Nephron progenitor cell (in vitro differentiated cells): ENCODE results near the gene C1D.

Source experiments
- DNase-seq: peaks from one replicate; pipeline ENCODE4 v3.0.0; 2021
- H3K27ac Mint-ChIP-seq: 2 replicates; pipeline ENCODE4 v1.8.0; 2021; ENCODE audit warnings: mild to moderate bottlenecking, moderate library complexity, mixed read lengths
- H3K27me3 Mint-ChIP-seq: 2 replicates; pipeline ENCODE4 v1.8.0; 2021; ENCODE audit warnings: mild to moderate bottlenecking, low read depth, mixed read lengths; ENCODE audit not compliant: poor library complexity
- H3K36me3 Mint-ChIP-seq: 2 replicates; pipeline ENCODE4 v1.8.0; 2021; ENCODE audit warnings: low read depth, mixed read lengths
- H3K4me1 Mint-ChIP-seq: 2 replicates; pipeline ENCODE4 v1.8.0; 2021; ENCODE audit warnings: mixed read lengths
- H3K4me3 Mint-ChIP-seq: 2 replicates; pipeline ENCODE4 v1.8.0; 2021; ENCODE audit warnings: mild to moderate bottlenecking, moderate library complexity, mixed read lengths
- H3K9me3 Mint-ChIP-seq: 2 replicates; pipeline ENCODE4 v1.8.0; 2021; ENCODE audit warnings: mild to moderate bottlenecking, moderate library complexity, mixed read lengths
- CTCF ChIP-seq: fragments of 200-600 bp; sonication (generic); IDR thresholded peaks from 2 replicates; pipeline ENCODE4 v1.5.0; 2021; ENCODE audit warnings: antibody characterized with exemption

C1D gene

GRCh38 chr2:68103709-68104055 lies 40.9 kb upstream of the C1D start:
- TF ChIP-seq CTCF = no peak
- Mint-ChIP-seq H3K4me1 (peaks cover 5% of the 10 kb centered on the region), H3K36me3 (peaks cover 12% of the 10 kb centered on the region), H3K9me3 (peaks cover 21% of the 10 kb centered on the region), H3K27me3 (peaks cover 7% of the 10 kb centered on the region), H3K27ac (no peak overlapping the region), H3K4me3 (no peak overlapping the region)
- no peak for DNase-seq

DNA sequence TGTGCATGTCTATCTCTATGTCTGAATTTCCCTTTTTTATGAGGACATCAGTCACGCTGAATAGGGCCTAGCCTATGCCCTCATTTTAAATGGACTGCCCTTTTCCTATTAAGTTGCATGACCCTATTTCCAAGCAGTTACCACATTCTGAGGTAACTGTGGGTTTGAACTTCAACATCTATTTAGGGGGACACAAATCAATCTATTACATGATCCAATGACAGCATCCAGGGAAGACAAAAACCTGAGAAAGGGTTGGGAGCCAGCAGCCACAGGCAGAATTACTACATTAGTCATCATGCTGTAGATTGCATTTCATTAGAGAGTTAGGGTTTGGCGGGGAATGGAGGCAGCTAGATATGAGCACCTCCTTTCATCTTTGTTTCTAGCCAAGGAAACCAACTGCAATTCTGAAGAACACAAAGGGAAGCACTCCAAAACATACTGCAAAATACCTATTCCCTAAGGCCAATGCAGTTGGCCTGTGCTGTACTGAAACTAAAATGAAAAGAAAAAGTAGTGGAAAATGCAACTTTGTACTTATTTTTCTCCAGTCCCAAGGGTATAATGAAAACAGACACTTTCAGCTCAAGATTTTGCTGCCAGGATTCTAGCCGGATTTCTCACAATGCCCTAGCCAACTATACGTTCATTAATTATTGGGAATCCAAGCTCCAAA lies 40.4 kb upstream of the C1D start:
- DNase-seq = no peak
- Mint-ChIP-seq H3K4me3 (no peak overlapping the region), H3K27me3 (peaks cover 7% of the 10 kb centered on the region), H3K9me3 (peaks cover 21% of the 10 kb centered on the region), H3K36me3 (peaks cover 12% of the 10 kb centered on the region), H3K4me1 (peaks cover 5% of the 10 kb centered on the region), H3K27ac (no peak overlapping the region)
- TF ChIP-seq CTCF = no peak

- Mint-ChIP-seq H3K27me3 (peaks cover 9% of the 10 kb centered on the region), H3K36me3 (no peaks in the 10 kb centered on the region), H3K9me3 (peaks cover 6% of the 10 kb centered on the region), H3K27ac (no peak overlapping the region), H3K4me3 (no peak overlapping the region), H3K4me1 (peaks cover 5% of the 10 kb centered on the region)
- no peak for TF ChIP-seq CTCF
- no peak for DNase-seq
Measured at GRCh38 chr2:68100189-68100588, 37.4 kb upstream of the C1D start.

DNA sequence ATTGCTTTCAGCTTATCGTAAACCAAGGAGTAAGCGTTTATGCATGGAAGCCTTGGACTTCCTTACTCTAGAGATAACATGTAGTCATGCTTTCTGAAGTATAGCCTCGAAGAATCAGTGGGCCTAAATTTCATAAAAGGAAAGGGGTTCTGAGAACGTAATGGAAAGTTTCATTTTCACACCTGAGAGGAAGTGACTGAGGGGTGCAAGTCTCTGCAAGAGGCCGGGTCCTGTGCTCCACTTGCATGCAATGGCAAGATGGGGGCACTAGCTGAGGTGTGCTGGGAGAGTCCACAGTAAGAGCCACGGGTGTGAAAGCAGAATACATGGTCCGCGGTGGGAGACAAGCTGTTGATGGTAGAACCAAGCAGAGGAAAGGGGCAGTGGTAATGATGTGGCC lies 36.5 kb upstream of the C1D start:
- Mint-ChIP-seq H3K36me3 (no peaks in the 10 kb centered on the region), H3K4me1 (peaks cover 5% of the 10 kb centered on the region), H3K27ac (no peak overlapping the region), H3K27me3 (peaks cover 18% of the 10 kb centered on the region), H3K9me3 (no peaks in the 10 kb centered on the region), H3K4me3 (no peak overlapping the region)
- no peak for DNase-seq
- TF ChIP-seq CTCF = no peak

- Mint-ChIP-seq H3K36me3 (no peaks in the 10 kb centered on the region), H3K4me1 (peaks cover 5% of the 10 kb centered on the region), H3K4me3 (no peak overlapping the region), H3K27me3 (peaks cover 22% of the 10 kb centered on the region), H3K9me3 (no peaks in the 10 kb centered on the region), H3K27ac (no peak overlapping the region)
- DNase-seq = no peak
- no peak for TF ChIP-seq CTCF
Measured at GRCh38 chr2:68098291-68098797, 35.5 kb upstream of the C1D start.

- no peaks in the 10 kb centered on the region for H3K36me3 Mint-ChIP-seq
- peaks cover 22% of the 10 kb centered on the region for H3K27me3 Mint-ChIP-seq
- H3K4me3 Mint-ChIP-seq = no peak overlapping the region
- no peaks in the 10 kb centered on the region for H3K9me3 Mint-ChIP-seq
- no peak for DNase-seq
- H3K27ac Mint-ChIP-seq = no peak overlapping the region
- peaks cover 4% of the 10 kb centered on the region for H3K4me1 Mint-ChIP-seq
- TF ChIP-seq CTCF = no peak
Measured at GRCh38 chr2:68094111-68094510, 31.3 kb upstream of the C1D start.
